Prostate gland (tissue), 2 donors: Measurements from ENCODE around the gene GMDS. TPM values are rescaled to one million over a fixed set of nuclear protein-coding genes. Genes with fewer than 3 reads are reported as not detected.

Experiments used
- DNase-seq: peaks from one replicate; pipeline ENCODE4 v3.0.0-alpha.2; 2019; ENCODE audit warnings: low spot score
- H3K27ac ChIP-seq, 2 donors: fragments of 200-600 bp; sonication (generic); 2 replicates each; pipeline ENCODE4 v1.5.1; 2017 to 2019
- H3K27me3 ChIP-seq: fragments of 200-600 bp; sonication (generic); replicated peaks from 2 replicates; pipeline ENCODE4 v1.5.1; 2019; ENCODE audit not compliant: insufficient read depth
- H3K36me3 ChIP-seq, 2 donors: fragments of 200-600 bp; sonication (generic); 1 replicate in 1 of 2; 2 replicates in 1 of 2; pipeline versions ENCODE4 v1.5.1 to v1.8.1; 2017 to 2019
- H3K4me1 ChIP-seq: fragments of 200-600 bp; sonication (generic); replicated peaks from 2 replicates; pipeline ENCODE4 v1.5.1; 2019
- H3K4me3 ChIP-seq, 2 donors: fragments of 200-600 bp; sonication (generic); 2 replicates each; pipeline ENCODE4 v1.5.1; 2017 to 2019
- H3K9me3 ChIP-seq: fragments of 200-600 bp; sonication (generic); 2 replicates; pipeline ENCODE4 v1.5.1; 2017
- POLR2A ChIP-seq: fragments of 450-650 bp; IDR thresholded peaks from one replicate; pipeline ENCODE4 v1.6.1; 2016; ENCODE audit warnings: antibody characterized with exemption, mild to moderate bottlenecking
- POLR2AphosphoS5 ChIP-seq: sonication (generic); formaldehyde crosslinking; IDR thresholded peaks from one replicate; pipeline ENCODE4 v1.6.1; 2017; ENCODE audit warnings: antibody characterized with exemption
- WGBS: methylation state at CpG from one replicate; pipeline ENCODE4 v1.1.5; 2018; 5-methylcytosine and 5-hydroxymethylcytosine counted together
- intact Hi-C: fragments of 100-400 bp; cut with DNase I; formaldehyde crosslinking; loops from one replicate; pipeline ENCODE4 v1.14.2; 2022
- total RNA-seq, 2 donors: library from RNA; depleted of rRNA; stranded (reverse); fragments of >200 nt; gene quantifications; one replicate each; pipeline ENCODE4 v1.1.0, GENCODE V29; 2016
- TF ChIP-seq, protein P1 (sequence below), 4 experiments: fragments of 200-600 bp in 2 of 4; fragments of 450-650 bp in 2 of 4; sonication (generic) in 2 of 4; IDR thresholded peaks; 1 replicate in 3 of 4; 2 replicates in 1 of 4; pipeline ENCODE4 v1.5.1; 2016 to 2019; ENCODE audit warnings: antibody characterized with exemption in 4 of 4, mild to moderate bottlenecking in 2 of 4, moderate library complexity in 2 of 4

GMDS gene
- total RNA-seq, 2 donors from 2014 or later = 24.9 to 29.9 TPM

GRCh38 chr6:1701668-1702353 is 543.6 kb downstream of the GMDS start:
- Histone ChIP-seq H3K27ac (no peak overlapping the region), H3K9me3 (no peaks in the 10 kb centered on the region), H3K27me3 (no peaks in the 10 kb centered on the region), H3K4me3 (no peak overlapping the region), H3K36me3 (no peaks in the 10 kb centered on the region), H3K4me1 (no peaks in the 10 kb centered on the region)
- TF ChIP-seq, protein P1, sequence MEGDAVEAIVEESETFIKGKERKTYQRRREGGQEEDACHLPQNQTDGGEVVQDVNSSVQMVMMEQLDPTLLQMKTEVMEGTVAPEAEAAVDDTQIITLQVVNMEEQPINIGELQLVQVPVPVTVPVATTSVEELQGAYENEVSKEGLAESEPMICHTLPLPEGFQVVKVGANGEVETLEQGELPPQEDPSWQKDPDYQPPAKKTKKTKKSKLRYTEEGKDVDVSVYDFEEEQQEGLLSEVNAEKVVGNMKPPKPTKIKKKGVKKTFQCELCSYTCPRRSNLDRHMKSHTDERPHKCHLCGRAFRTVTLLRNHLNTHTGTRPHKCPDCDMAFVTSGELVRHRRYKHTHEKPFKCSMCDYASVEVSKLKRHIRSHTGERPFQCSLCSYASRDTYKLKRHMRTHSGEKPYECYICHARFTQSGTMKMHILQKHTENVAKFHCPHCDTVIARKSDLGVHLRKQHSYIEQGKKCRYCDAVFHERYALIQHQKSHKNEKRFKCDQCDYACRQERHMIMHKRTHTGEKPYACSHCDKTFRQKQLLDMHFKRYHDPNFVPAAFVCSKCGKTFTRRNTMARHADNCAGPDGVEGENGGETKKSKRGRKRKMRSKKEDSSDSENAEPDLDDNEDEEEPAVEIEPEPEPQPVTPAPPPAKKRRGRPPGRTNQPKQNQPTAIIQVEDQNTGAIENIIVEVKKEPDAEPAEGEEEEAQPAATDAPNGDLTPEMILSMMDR (IDR thresholded peaks at IDR 0.05) = no peak
- TF ChIP-seq POLR2A = no peak
- no peak for TF ChIP-seq POLR2AphosphoS5
- DNase-seq = no peak
- intact Hi-C loops = no loop called here
- WGBS = 51% methylated on average over 12 of the region's 12 CpGs

- WGBS = 94% methylated on average over 11 of the region's 11 CpGs
- Histone ChIP-seq H3K4me3 (no peak overlapping the region), H3K27me3 (no peaks in the 10 kb centered on the region), H3K4me1 (no peaks in the 10 kb centered on the region), H3K27ac (no peak overlapping the region), H3K36me3 (no peaks in the 10 kb centered on the region), H3K9me3 (no peaks in the 10 kb centered on the region)
- TF ChIP-seq POLR2A = no peak
- TF ChIP-seq, protein P1 (IDR thresholded peaks at IDR 0.05) = no peak
- no peak for DNase-seq
- intact Hi-C loops = no loop called here
These were observed 545.0 kb downstream of the GMDS start for GRCh38 chr6:1700278-1700967.

DNA sequence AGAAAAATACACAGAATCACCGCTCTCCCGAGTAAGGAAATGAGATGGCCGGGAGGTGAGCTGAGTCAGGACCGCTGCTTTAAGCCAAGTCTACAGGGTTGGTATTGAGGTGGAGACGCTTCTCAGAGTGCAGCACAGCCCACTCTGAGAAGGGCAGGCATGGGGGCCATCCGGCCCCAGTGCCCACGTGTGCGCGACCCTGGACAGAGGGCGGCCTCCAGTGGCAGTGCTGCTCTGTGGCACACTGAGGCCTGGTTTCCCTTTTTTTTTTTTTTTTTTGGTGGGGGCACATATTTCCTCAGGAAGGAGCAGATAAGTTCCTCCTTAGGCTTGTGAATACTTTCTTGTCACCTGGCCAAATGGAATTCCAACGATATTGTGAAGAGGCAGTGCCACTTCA is 546.9 kb downstream of the GMDS start:
- no peak overlapping the region for H3K27ac ChIP-seq
- DNase-seq = no peak
- intact Hi-C loops = no loop called here
- no peak overlapping the region for H3K4me3 ChIP-seq
- WGBS = 83% methylated on average over 11 of the region's 11 CpGs
- no peaks in the 10 kb centered on the region for H3K4me1 ChIP-seq
- H3K36me3 ChIP-seq = no peaks in the 10 kb centered on the region
- H3K9me3 ChIP-seq = no peaks in the 10 kb centered on the region
- TF ChIP-seq POLR2AphosphoS5 (no peak), POLR2A (no peak)
- TF ChIP-seq, protein P1 (IDR thresholded peaks at IDR 0.05) = no peak
- H3K27me3 ChIP-seq = no peaks in the 10 kb centered on the region

GRCh38 chr6:1697688-1698351 is 547.6 kb downstream of the GMDS start:
- whole genome bisulfite sequencing = 98% methylated on average over 10 of the region's 10 CpGs
- DNase-seq = no peak
- TF ChIP-seq POLR2A = no peak
- TF ChIP-seq POLR2AphosphoS5 = no peak
- TF ChIP-seq, protein P1 (IDR thresholded peaks at IDR 0.05) = no peak
- intact Hi-C loops = no loop called here
- Histone ChIP-seq H3K27me3 (no peaks in the 10 kb centered on the region), H3K36me3 (no peaks in the 10 kb centered on the region), H3K4me3 (no peak overlapping the region), H3K9me3 (no peaks in the 10 kb centered on the region), H3K27ac (no peak overlapping the region), H3K4me1 (no peaks in the 10 kb centered on the region)
